K562 (cell line): ENCODE measurements around the gene AJUBA. TPM values are rescaled to one million over a fixed set of nuclear protein-coding genes. Genes with fewer than 3 reads are reported as not detected.
A peak's percentile ranks its signal among the peaks of the same experiment; 100 is the strongest.

Experiments used
- CHCHD3 ChIP-seq: fragments of 250-450 bp; sonication (Bioruptor Pico); IDR thresholded peaks from 2 replicates; pipeline ENCODE4 v2.1.2; 2022; ENCODE audit warnings: mild to moderate bottlenecking
- ETV5 ChIP-seq: sonication (generic); formaldehyde crosslinking; IDR thresholded peaks from 2 replicates; pipeline ENCODE4 v1.4.0; 2020; ENCODE audit warnings: low read depth, mild to moderate bottlenecking, missing genetic modification reagents
- FOS ChIP-seq: IDR thresholded peaks from 3 replicates; pipeline ENCODE4 v1.6.1; 2011; ENCODE audit not compliant: insufficient read length; ENCODE audit errors: extremely low read depth
- GTF2E2 ChIP-seq: fragments of 200-800 bp; sonication (Bioruptor generic); IDR thresholded peaks from 2 replicates; pipeline ENCODE4 v1.6.1; 2016; ENCODE audit warnings: missing genetic modification characterization, missing compliant biosample characterization
- HNRNPLL ChIP-seq: fragments of 200-400 bp; formaldehyde crosslinking; IDR thresholded peaks from 2 replicates; pipeline ENCODE4 v1.6.1; 2017; ENCODE audit warnings: low read length, low read depth, mild to moderate bottlenecking; ENCODE audit not compliant: poor library complexity, severe bottlenecking
- NEUROD1 ChIP-seq: fragments of 150-350 bp; IDR thresholded peaks from 2 replicates; pipeline ENCODE4 v1.6.1; 2014; ENCODE audit warnings: borderline replicate concordance, low read length, low read depth; ENCODE audit not compliant: partially characterized antibody
- POLR2B ChIP-seq: fragments of 450-650 bp; IDR thresholded peaks from 2 replicates; pipeline ENCODE4 v1.6.1; 2018; ENCODE audit warnings: low read depth; ENCODE audit not compliant: partially characterized antibody
- PRPF4 ChIP-seq: fragments of 200-400 bp; formaldehyde crosslinking; IDR thresholded peaks from one replicate; pipeline ENCODE4 v1.6.1; 2017; ENCODE audit warnings: low read length, low read depth, mild to moderate bottlenecking; ENCODE audit not compliant: insufficient read depth, poor library complexity, severe bottlenecking
- RAD21 ChIP-seq, 2 experiments: fragments of 250-450 bp in 1 of 2; fragments of 450-650 bp in 1 of 2; sonication (Bioruptor Pico) in 1 of 2; formaldehyde crosslinking in 1 of 2; IDR thresholded peaks in 1 of 2; conservative IDR thresholded peaks in 1 of 2; 2 replicates each; pipeline versions ENCODE4 v1.4.0 to v1.8.0; 2020 to 2022; ENCODE audit warnings: mild to moderate bottlenecking in 2 of 2, moderate library complexity in 1 of 2
- TBL1XR1 ChIP-seq, 2 experiments: IDR thresholded peaks; 2 replicates each; pipeline ENCODE4 v1.6.1; 2012; ENCODE audit warnings: improper control_type of control experiment in 2 of 2, low read length in 2 of 2, mild to moderate bottlenecking in 1 of 2
- polyA plus RNA-seq, 8 experiments: library from polyadenylated mRNA; depleted of rRNA in 4 of 8; stranded (reverse) in 5 of 8; unstranded in 3 of 8; fragments of >200 nt; fragmentation: Nextera tagmentation in 2 of 8; fragmentation: Illumina TruSeq in 1 of 8; extraction: Ambion mirVana in 2 of 8; extraction: Trizol in 1 of 8; gene quantifications; 2 replicates each; pipeline versions ENCODE4 v1.2.1 to v1.2.3, GENCODE V29; 2011 to 2014; ENCODE audit warnings: inconsistent platforms in 1 of 8, missing spikeins in 1 of 8
- total RNA-seq, 7 experiments: library from RNA; depleted of rRNA in 6 of 7; stranded (reverse); fragments of >200 nt in 6 of 7; fragmentation: Illumina TruSeq in 2 of 7; extraction: Trizol in 2 of 7; gene quantifications; 2 replicates each; pipeline versions ENCODE4 v1.2.1 to v1.2.3, GENCODE V29; 2011 to 2021; ENCODE audit warnings: low replicate concordance in 1 of 7
- TF ChIP-seq, protein P1 (sequence below): fragments of 450-650 bp; IDR thresholded peaks from 2 replicates; pipeline ENCODE4 v1.6.1; 2016
- TF ChIP-seq, protein P2 (sequence below): fragments of 450-650 bp; formaldehyde crosslinking; IDR thresholded peaks from 2 replicates; pipeline ENCODE4 v1.4.0; 2020; ENCODE audit warnings: mild to moderate bottlenecking, moderate library complexity
- TF ChIP-seq, protein P3 (sequence below): fragments of 450-650 bp; IDR thresholded peaks from 2 replicates; pipeline ENCODE4 v1.6.1; 2016; ENCODE audit warnings: mild to moderate bottlenecking
- TF ChIP-seq, protein P4 (sequence below): sonication (generic); formaldehyde crosslinking; IDR thresholded peaks from 2 replicates; pipeline ENCODE4 v1.8.0; 2023; ENCODE audit warnings: mild to moderate bottlenecking, missing genetic modification reagents

AJUBA gene
- total and polyA plus RNA-seq, 9 of the 15 experiments (the other 6 are each of a cell fraction or from before 2014, with no cell fraction given), result 0.73 to 4.7 (median 2.8) TPM

DNA sequence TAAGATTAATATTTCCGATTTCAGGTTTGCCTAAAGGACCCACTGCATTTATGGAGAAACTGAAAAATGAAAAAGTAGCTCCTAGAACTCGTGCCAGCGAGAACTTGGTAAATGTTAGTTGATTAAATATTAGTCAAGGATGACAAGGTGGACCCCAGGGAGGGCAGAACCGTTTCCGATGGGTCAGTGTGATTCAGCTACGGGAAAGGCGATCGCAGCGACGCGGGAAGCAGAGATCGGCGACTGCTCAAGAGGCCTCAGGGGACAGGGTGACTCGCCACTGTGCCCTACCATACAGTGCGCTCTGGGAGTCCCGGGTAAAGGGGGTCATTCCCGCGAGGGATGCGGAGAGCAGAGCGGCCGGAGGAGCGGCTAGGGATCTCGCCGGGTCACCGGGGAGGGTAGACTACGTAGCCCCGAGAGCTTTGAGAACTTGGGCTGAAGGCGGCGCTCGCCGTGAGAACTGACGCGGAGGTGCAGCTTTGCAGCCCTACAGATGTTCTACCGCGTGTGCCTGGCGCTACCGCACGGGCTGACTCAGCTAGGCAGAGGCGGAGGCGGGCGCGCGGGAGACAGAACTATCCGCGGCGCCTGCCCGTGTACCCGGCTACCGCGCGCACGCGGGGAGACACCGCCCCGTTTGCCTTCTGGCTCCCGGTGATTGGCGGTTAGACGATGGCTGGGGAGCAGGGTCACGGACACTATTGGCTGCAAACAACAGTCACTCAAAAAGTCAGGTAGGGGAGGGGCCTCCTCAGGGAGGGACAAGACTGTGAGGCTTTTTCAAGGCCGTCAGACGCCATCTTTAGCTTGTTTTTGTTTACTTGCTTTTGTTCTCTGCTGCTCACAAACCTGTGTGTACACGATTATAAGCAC lies 24.4 kb upstream of the AJUBA start (continued):
- peak; percentile 85; the same call in 1 of the 2 replicates for TF ChIP-seq GTF2E2
- TF ChIP-seq, protein P1, sequence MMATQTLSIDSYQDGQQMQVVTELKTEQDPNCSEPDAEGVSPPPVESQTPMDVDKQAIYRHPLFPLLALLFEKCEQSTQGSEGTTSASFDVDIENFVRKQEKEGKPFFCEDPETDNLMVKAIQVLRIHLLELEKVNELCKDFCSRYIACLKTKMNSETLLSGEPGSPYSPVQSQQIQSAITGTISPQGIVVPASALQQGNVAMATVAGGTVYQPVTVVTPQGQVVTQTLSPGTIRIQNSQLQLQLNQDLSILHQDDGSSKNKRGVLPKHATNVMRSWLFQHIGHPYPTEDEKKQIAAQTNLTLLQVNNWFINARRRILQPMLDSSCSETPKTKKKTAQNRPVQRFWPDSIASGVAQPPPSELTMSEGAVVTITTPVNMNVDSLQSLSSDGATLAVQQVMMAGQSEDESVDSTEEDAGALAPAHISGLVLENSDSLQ, result peak; percentile 99
- peak; percentile 83 for TF ChIP-seq POLR2B
- peak; percentile 95 for TF ChIP-seq FOS
- TF ChIP-seq ETV5 (CRISPR knock-in tag), result peak; percentile 72
- peak; percentile 77 for TF ChIP-seq HNRNPLL
- TF ChIP-seq, protein P2, sequence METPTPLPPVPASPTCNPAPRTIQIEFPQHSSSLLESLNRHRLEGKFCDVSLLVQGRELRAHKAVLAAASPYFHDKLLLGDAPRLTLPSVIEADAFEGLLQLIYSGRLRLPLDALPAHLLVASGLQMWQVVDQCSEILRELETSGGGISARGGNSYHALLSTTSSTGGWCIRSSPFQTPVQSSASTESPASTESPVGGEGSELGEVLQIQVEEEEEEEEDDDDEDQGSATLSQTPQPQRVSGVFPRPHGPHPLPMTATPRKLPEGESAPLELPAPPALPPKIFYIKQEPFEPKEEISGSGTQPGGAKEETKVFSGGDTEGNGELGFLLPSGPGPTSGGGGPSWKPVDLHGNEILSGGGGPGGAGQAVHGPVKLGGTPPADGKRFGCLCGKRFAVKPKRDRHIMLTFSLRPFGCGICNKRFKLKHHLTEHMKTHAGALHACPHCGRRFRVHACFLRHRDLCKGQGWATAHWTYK (CRISPR knock-in tag), result peak; percentile 20; the same call in 1 of the 2 replicates
- no peak for TF ChIP-seq TBL1XR1 (IDR thresholded peaks at IDR 0.05; ENCODE audit: low read length in 2 of 2)
- TF ChIP-seq CHCHD3 (CRISPR knock-in tag), result peak; percentile 72; the same call in 1 of the 2 replicates
- TF ChIP-seq, protein P3, sequence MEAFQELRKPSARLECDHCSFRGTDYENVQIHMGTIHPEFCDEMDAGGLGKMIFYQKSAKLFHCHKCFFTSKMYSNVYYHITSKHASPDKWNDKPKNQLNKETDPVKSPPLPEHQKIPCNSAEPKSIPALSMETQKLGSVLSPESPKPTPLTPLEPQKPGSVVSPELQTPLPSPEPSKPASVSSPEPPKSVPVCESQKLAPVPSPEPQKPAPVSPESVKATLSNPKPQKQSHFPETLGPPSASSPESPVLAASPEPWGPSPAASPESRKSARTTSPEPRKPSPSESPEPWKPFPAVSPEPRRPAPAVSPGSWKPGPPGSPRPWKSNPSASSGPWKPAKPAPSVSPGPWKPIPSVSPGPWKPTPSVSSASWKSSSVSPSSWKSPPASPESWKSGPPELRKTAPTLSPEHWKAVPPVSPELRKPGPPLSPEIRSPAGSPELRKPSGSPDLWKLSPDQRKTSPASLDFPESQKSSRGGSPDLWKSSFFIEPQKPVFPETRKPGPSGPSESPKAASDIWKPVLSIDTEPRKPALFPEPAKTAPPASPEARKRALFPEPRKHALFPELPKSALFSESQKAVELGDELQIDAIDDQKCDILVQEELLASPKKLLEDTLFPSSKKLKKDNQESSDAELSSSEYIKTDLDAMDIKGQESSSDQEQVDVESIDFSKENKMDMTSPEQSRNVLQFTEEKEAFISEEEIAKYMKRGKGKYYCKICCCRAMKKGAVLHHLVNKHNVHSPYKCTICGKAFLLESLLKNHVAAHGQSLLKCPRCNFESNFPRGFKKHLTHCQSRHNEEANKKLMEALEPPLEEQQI, result no peak
- TF ChIP-seq PRPF4, result no peak
- peak in 1 of 2 experiments; percentile 35; a peak in 2 of 4 replicates for TF ChIP-seq RAD21 (CRISPR knock-in tag; conservative IDR thresholded peaks at IDR 0.05 in 1 of 2, IDR thresholded peaks at IDR 0.05 in 1 of 2)
- TF ChIP-seq, protein P4, sequence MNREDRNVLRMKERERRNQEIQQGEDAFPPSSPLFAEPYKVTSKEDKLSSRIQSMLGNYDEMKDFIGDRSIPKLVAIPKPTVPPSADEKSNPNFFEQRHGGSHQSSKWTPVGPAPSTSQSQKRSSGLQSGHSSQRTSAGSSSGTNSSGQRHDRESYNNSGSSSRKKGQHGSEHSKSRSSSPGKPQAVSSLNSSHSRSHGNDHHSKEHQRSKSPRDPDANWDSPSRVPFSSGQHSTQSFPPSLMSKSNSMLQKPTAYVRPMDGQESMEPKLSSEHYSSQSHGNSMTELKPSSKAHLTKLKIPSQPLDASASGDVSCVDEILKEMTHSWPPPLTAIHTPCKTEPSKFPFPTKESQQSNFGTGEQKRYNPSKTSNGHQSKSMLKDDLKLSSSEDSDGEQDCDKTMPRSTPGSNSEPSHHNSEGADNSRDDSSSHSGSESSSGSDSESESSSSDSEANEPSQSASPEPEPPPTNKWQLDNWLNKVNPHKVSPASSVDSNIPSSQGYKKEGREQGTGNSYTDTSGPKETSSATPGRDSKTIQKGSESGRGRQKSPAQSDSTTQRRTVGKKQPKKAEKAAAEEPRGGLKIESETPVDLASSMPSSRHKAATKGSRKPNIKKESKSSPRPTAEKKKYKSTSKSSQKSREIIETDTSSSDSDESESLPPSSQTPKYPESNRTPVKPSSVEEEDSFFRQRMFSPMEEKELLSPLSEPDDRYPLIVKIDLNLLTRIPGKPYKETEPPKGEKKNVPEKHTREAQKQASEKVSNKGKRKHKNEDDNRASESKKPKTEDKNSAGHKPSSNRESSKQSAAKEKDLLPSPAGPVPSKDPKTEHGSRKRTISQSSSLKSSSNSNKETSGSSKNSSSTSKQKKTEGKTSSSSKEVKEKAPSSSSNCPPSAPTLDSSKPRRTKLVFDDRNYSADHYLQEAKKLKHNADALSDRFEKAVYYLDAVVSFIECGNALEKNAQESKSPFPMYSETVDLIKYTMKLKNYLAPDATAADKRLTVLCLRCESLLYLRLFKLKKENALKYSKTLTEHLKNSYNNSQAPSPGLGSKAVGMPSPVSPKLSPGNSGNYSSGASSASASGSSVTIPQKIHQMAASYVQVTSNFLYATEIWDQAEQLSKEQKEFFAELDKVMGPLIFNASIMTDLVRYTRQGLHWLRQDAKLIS (CRISPR knock-in tag), result peak; percentile 87
- peak; percentile 97 for TF ChIP-seq NEUROD1
